ENCODE results near the gene ARHGAP22.
A peak's percentile ranks its signal among the peaks of the same experiment; 100 is the strongest.

DNA sequence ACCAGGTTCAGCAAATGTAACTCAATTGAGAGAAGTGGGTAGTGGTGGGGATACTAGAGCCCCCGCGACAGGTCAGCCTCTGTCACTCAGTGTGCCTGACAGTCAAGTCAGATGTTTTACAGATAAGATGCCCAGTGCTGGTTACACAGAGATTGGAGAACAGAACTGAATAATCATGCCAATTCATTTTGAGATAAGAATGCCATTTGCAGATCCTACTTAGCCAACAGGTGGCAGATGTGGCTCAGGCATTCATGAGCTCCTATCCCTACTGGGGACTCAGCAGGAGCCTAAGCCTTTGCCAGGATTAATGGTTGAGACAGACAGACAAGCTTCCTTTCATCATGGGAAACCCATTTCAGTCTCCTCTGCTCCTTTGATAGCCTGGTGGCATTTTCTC, 160.6 kb downstream of the ARHGAP22 start:
- TF ChIP-seq, protein P1, sequence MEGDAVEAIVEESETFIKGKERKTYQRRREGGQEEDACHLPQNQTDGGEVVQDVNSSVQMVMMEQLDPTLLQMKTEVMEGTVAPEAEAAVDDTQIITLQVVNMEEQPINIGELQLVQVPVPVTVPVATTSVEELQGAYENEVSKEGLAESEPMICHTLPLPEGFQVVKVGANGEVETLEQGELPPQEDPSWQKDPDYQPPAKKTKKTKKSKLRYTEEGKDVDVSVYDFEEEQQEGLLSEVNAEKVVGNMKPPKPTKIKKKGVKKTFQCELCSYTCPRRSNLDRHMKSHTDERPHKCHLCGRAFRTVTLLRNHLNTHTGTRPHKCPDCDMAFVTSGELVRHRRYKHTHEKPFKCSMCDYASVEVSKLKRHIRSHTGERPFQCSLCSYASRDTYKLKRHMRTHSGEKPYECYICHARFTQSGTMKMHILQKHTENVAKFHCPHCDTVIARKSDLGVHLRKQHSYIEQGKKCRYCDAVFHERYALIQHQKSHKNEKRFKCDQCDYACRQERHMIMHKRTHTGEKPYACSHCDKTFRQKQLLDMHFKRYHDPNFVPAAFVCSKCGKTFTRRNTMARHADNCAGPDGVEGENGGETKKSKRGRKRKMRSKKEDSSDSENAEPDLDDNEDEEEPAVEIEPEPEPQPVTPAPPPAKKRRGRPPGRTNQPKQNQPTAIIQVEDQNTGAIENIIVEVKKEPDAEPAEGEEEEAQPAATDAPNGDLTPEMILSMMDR (conservative IDR thresholded peaks at IDR 0.05 in 1 of 2, IDR thresholded peaks at IDR 0.05 in 1 of 2; ENCODE audit: low read depth in 1 of 2, low read length in 2 of 2): peak in 1 of 2 donors; percentile 24
- no peak for TF ChIP-seq EZH2 (IDR thresholded peaks at IDR 0.05; ENCODE audit: low read length, missing control alignments)
